ENCODE results near the gene RBM17.
"Not testable (repeated sequence)": the region's sequence is repeated elsewhere in the genome, so short reads cannot be mapped to it uniquely, and the experiment has no call there.

Gene RBM17

DNA sequence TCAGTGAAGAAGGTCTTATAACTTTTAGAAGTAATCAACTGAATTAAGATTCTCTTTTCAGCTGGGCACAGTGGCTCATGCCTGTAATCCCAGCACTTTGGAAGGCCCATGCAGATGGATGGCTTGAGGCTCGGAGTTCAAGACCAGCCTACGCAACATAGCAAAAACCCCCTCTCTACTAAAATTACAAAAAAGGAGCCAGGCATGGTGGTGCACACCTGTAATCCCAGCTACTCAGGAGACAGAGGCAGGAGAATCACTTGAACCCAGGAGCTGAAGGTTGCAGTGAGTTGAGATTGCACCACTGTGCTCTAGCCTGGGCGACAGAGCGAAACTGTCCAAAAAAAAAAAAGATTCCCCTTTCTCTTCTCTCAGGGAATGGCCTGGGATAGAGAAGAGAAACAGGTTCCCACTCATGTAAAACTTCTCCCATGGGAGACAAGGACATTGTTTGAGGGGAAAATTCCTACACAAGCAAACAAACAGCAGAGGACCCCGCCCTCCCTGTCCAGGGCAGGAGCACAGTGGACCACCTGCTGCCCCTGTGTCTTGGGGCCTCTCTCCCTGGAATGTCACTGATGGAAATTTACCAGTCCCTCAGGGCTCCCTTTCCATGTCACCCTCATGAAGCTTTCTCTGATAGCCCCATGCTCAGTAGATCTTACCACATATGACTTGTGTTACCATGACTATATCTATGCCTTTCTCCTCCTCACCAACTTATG lies 32.3 kb upstream of the RBM17 start:
- no peak for DNase-seq (ENCODE audit: low read depth)

DNA sequence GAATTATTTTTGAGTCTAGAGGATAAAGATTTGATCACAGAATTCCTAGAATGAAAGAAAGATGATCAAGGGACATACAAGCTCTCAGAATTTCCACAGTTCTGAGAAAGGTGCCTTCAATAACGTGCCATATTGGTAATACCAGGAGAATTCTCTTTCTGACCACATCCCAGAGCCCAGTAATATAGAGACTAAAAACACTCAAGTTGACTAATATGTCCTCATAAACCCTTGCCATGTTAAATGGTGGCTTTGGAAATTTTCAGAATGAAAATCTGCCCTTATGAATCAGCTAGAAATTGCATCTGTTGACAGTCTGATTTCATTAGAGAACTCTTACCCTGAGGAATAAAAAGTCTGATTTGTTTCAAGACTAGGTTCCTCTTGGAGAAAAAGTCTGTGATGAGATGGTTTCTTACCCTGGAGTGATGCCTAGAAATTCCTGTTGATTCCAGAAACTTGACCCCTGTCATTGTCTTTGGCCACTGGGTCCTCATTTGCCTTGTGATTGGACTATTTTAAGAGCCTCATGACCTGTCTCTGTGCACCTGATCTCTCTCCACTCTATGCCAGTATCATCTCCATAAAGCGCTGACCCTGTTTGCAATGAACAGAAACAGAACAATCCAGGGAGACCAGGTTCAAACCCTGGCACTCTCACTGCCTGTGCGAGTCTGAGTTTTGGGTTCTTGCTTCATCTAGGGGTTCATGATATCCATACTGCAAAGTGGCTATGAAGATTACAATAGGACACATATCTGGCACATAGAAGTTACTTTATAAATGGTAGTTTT lies 30.0 kb upstream of the RBM17 start:
- no peak for DNase-seq (ENCODE audit: low read depth)

DNA sequence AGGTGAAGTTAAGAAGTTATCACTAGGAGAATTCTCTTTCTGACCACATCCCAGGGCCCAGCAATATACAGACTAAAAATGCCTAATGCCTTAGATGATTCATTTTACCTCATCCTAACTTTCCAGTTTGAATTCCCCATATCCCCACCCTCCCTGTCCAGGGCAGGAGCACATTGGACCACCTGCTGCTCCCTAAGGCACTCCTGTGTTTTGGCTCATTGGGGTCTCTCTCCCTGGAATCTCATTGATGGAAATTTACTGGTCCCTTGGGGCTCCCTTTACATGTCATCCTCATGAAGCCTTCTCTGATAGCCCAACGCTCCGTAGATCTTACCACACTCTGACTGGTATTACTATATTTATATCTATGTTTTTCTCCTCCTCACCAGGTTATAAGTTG lies 29.3 kb upstream of the RBM17 start:
- no peak for DNase-seq (ENCODE audit: low read depth)

DNA sequence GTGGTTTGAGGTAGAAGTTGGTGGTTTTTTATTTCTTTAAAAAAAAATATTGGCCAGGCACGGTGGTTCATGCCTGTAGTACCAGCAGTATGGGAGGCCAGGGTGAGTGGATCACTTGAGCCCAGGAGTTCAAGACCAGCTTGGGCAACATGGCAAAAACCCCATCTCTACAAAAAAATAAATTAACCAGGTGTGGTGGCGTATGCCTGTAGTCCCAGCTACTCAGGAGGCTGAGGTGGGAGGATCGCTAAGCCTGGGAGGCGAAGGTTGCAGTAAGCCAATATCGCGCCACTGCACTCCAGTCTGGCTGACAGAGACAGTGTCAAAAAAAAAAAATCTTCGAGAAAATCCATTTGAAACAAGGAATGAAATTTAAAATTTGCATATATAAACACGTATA lies 27.8 kb upstream of the RBM17 start:
- no peak for DNase-seq (ENCODE audit: low read depth)

DNA sequence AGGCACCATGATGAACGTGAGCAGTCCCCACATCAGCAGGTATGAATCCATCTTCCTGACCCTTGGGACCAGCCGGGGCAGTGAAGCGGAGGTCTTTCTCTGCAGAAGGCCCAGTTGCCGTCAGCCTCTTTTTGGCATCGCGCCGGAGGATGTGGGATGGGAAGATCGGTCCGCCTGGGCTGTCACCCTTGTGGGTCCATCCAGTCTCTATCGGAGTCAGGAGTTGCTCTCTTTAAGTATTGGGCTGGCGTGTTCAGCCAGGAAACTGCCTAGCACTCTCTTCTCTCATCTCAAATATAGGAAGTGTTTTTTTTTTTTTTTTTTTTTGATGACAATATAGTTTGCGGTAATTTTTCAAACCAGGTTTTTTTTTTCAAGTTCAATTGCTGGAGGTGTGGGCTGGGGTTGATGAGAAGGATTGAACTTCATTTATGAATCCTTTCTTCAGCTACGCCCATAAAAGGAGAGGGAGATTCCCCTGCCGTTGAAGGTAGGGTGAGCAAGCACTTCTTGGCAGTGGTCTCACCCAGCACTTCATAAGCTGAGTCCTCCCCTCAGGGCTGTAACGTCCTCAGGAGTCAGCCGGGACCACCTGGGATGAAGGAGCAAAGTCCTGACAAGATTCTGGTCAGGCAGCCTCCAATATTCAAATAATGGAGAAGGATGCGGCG lies 26.6 kb upstream of the RBM17 start, which contains the start of gene IL2RA:
Gene IL2RA, minus strand, starts transcription at position 267 of the 671 bp plus-strand sequence. Its CDS starts 216 bp downstream, at position 51.
- DNase-seq (ENCODE audit: low read depth), result no peak

DNA sequence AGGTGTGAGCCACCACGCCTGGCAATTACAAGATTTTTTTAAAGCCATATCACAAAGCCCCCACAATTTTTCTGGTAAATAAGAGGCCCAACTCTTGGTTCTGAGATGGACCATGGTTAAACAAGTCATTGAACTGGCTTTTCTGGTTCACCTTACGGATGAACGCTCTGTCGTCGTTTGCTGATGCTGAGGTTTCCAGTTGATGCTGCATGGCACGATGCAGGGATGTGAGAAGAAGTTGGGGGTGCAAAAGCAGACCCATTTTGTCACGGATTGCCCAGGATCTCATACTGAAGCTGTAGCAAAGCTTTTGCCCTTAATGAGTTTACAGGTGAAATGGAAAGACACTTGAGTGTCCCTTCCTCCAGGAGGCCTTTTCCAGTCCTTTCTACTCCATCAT lies 24.7 kb upstream of the RBM17 start:
- no peak for DNase-seq (ENCODE audit: low read depth)

DNA sequence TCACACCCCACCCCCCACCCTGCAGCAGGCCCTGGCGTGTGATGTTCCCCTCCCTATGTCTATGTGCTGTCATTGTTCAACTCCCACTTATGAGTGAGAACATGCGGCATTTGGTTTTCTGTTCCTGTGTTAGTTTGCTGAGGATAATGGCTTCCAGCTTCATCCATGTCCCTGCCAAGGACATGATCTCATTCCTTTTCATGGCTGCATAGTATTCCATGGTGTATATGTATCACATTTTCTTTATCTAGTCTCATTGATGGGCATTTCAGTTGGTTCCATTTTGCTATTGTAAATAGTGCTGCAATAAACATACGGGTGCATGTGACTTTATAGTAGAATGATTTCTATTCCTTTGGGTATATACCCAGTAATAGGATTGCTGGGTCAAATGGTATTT lies 24.1 kb upstream of the RBM17 start:
- DNase-seq (ENCODE audit: low read depth), result not testable (repeated sequence)

DNA sequence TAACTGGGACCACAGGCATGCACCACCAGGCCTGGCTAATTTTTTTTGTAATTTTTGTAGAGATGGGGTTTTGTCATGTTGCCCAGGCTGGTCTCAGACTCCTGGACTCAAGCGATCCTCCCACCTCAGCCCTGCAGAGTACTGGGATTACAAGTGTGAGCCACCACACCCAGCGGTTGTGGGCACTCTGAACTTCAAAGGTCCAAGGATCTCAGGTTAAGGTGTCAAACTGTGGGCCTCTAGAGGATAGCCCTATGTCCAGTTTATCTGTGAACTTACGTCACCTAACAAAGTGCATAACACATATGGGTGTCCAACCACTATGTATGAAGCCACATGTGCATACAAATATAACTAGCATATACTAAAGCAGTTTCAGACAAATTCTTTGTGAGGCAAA lies 23.4 kb upstream of the RBM17 start:
- DNase-seq (ENCODE audit: low read depth), result no peak

DNA sequence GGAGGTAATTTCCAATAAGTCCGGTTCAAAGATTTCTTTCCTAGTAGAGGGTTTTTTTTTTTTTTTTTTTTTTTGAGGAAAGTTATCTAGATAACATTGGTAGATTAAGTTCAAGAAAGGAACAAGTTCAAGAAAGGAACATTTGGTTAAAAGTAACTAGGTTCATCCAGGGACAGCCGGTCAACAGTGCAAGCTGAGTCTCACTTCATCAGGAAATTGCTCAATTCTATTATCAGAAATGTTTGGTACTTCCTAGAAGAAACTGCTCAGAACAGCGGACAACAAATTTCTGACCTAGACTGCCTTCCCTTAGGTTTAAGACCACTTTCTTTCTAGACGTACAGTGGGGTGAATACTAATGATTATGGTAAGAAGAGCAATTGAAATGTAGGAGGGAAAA lies 23.0 kb upstream of the RBM17 start:
- no peak for DNase-seq (ENCODE audit: low read depth)

DNA sequence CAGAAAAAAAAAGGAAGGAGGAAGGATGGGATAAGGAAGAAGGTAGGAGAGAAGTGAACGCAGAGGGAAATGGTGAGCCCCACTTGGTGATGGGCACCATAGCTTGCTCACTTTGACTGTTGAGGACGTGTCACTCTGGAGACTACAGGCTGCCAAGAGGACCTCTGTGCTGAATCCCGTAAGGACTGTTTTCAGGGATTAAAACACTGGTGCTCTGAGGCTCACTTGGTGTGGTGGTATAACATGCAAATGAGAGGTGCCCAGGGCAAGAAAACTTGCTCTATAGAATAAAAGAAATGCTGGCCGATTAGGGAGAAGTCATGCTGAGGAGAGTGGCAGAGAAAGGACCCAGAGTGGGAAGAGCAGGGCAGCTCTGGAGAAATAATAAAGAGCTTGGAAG lies 21.4 kb upstream of the RBM17 start:
- no peak for DNase-seq (ENCODE audit: low read depth)

DNA sequence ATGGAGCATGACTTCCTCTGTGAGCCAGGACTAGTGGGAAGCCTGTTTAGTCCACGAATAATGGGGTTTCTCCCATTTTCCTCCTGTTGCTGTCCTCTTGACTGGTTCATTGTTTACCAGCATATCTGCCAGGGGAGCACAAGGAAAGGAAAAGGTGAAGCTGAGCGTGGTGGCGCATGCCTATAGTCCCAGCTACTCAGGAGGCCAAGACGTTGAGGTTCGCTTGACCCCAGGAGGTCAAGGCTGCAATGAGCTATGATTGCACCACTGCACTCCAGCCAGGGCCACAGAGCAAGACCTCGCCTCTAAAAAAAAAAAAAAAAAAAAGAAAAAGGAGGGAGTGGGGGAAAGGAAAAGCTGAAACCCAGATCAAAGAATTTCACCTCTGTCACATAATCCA lies 20.8 kb upstream of the RBM17 start:
- DNase-seq (ENCODE audit: low read depth), result no peak

DNA sequence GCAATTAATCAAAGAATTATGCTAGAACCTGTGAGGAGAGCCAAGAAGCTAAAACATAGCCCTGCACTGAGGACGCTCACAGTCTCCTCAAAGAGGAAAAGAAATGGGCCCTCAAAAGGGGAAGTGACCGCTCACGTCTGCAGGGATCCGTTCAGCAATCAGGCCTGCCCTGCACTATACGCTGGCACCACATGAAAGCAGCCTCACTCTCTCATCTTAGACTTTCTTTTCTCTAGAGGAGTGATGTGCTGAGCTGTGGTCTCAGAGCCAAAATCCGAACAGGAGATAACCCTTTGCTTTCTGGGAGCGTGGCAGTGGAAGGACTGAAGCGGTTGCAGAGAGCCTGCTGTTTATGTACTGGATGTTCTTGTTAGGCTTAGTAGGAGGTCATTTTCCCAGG lies 20.4 kb upstream of the RBM17 start:
- DNase-seq (ENCODE audit: low read depth), result no peak

DNA sequence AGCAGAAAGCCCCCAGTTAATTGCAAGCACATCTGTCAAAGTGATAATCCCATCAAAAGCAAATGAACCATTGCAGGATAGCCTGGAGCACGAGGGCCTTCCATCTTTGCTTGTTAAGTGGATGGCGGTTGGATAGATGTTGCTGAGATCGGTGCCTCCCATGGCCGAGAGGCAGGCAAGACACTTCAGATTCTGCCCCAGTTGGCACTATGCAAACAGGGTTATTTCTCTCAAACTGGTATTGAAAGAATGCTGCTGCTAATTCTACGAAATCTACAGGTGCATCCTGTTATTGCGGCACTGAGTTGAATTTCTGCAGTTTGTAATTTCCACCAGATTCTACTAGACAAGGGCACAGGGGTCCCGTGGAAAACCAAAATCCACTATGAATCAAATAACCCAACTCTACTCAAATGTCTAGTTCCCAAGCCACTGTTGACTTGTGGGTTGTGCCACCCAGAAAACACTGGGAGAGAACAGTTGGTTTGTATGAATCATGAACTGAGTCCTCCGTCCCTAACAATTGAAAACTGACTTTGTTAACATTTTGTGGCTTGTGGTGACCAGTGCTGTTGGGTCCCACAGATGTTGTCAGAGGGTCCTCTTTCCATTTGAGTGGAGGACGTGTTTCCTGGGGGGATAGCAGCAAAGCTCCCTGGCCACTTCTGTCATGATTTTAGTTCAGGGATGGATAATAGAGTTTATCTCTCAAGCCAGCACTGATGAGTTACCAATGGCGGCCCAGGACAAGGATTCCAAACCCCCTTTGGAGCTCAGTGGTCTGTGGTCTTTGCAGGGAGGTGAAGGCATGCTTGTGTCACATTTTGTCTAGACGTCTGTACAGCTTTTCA lies 19.5 kb upstream of the RBM17 start:
- DNase-seq (ENCODE audit: low read depth), result no peak

DNA sequence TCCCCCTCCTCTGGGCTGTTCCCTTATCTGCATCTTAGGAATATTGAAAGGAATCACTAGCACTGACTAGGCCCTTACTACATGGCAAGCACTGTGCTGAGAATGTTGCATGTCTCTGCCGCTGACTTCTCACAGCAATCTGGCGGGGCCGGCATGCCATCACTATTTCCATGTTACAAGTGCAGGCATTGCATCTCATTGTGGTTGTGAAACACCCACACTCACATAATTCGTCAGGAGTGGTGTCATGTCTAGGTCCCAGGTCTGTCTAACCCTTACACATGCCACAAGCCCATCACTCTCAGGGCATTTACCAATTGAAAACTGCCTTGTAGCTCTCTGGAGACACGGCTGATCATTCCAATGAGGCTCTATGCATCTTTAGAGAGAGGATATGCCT lies 18.2 kb upstream of the RBM17 start:
- no peak for DNase-seq (ENCODE audit: low read depth)

DNA sequence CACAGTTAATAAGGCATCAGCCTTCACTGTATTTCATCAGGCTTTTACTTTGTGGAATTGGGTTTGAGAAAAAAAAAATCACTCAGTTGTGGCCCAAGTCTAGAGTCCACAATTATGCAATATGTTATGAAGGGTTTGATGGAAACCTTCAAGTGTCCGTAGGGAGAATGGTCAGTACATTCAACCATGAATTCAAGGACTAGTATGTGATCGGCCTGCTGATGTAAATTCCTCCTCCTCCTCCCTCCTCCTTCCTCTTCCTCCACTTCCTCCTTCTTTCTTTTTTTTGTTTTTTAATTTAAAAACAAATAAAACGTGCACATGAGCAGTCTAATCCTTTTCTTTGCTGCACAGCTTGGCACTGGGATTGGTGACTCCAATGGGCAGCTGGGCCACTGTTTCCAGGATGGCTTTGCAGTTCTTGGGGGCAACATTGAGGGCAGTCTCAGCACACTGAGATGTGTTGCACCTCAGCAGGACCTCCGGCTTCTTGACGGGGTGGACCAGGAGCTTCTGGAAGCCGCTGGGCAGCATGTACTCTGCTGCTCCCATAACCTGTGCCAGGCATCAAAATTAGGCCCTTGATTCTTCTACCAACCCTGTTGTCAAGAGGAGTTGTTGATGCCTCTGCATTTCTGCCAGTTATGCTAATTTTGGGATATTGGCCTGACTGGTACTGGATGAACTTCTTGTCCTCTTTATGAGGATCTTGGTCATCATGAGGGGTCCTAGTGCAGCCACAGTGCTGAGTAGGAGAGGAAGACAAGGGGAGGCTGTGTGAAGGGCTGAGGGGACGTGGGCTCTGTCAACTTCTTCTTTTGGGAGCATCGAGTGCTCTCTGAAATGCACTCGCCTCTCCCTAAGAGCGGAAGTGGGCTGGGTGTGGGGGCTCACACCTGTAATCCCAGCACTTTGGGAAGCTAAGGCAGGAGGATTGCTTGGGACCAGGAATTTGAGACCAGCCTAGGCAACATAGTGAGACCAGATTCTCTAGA lies 17.4 kb upstream of the RBM17 start:
- no peak for DNase-seq (ENCODE audit: low read depth)

DNA sequence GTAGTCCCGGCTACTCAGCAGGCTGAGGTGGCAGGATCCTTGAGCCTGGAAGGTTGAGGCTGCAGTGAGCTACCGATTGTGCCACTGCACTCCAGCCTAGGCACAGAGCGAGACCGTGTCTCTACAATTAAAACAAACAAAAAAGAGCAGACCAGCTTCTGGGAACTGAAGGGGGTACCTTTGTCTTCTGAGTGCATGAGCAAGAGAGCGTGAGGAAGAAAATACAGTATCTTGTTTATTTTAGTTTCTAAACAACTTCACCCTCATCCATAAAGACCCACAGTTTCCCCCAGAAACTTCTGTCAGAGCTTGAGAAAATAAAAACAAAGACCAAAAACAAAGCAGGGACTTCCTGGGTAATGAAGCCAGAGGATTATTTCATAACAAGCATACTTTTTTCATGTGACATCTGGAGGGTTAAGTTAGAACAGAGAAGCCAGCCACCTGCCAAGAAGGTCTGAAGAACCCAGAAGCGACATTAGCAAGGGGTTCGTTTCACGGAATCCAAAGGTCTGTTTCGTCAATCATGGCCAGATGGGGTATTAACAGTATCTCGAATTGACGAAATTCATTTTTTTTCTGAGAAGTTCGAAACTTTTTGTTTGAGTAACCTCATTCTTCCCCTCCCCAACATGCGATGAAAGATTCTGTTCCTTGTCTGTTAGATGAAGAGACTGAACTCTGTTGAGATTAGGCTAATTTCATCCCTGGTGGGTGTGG lies 16.5 kb upstream of the RBM17 start:
- DNase-seq (ENCODE audit: low read depth), result no peak

DNA sequence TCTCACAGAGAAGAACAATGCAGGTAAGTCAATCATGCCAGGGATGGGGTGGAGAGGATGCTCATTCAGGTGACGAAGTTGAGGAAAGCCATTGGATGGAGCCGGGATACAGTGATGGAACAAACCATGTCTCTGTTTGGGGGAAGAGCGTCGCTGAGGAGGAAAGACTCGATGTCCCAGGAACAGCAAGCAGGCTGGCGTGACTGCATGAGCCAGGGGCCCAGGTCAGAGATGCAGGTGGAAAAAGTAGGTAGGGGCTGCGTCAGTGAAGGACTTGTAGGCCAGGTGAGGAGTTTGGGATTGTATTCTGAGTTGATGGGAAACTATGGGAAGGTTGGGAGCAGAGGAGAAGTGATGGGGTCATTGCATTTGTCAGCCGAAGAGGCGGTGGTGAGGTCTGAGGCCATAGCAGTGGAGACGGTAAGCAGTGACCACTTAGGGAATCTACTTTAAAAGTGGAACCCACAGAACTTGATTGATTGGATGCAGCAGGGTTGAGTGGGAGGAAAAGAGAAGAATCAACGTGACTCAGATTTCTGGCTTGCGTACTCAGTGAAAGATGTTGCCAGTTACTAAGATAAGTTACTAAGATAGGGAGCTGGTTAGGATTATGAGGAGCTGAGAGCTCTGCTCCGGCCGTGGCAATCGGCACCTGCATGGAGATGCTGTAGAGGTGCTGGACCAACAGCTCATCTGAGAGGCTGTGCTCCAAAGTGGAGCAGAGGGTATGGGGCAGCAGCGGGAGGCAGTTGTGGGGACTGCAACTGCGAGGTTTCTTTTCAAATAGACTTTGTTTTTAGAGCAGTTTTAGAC lies 14.1 kb upstream of the RBM17 start:
- peak; percentile 36 for DNase-seq (ENCODE audit: low read depth)

DNA sequence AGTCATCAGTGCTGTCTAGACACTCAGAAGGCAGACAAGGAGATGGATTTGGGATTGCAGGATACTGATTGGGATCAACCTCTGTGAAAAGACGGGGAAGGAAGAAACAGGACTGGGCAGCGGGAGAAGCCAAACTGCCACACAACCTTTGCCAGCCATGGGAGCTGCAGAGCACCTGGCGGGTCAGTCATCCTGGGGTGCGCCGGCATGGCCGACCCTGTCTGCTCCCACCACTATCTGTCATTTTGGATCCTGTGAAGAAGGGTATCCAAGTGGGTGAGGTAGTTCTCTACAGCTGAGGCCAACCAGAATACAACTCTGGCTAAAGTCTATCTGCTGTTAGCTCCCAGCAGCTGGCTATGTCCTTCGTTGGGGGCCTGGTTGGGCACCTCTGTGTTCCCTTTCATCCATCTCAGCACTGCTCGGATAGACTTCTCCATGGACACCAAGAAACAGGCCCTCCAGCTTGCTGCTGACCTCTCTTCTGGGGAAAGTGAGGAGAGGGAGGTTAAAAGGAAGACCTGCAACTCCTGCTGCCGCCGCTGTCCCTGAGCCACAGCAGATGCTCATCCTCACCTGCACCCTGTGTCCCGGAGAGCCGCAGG lies 11.7 kb upstream of the RBM17 start:
- DNase-seq (ENCODE audit: low read depth), result no peak

DNA sequence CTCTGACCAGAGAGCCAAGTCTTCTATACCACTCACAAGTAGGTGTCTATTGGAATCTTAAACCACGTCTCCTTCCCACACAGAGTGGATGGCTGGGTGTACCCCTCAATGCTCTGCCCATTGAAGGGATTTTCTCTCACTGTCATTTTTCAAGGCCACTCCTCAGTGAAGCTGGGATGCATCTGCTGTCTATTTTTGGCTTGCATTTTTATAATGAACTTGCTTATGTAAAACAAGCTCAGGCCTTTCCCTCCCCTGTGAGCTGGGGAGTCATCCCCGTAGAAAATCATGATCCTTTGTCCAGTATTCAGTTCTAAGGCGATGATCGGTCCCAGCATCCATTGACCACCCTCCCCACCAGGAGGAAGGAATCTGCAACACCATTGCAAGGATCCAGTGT lies 9.8 kb upstream of the RBM17 start:
- DNase-seq (ENCODE audit: low read depth), result no peak

Measured in non-pigmented ciliary epithelial cell (primary cell).